CD4-positive, CD25-positive, alpha-beta regulatory T cell (primary cell): ENCODE results near the gene ARRB2. TPM values are rescaled to one million over a fixed set of nuclear protein-coding genes. Genes with fewer than 3 reads are reported as not detected.
A peak's percentile ranks its signal among the peaks of the same experiment; 100 is the strongest.

Experiments
- ATAC-seq, 2 donors: fragments of 150-1000 bp; cut with Tn5 transposase; one replicate each; pipeline ENCODE4 v1.10.0; 2021; ENCODE audit warnings: low read depth in 2 of 2, moderate number of reproducible peaks in 2 of 2, moderate library complexity in 1 of 2
- DNase-seq, 3 donors: peaks; one replicate each; pipeline versions ENCODE4 v3.0.0 to v3.0.0-alpha.2; 2012 to 2022; ENCODE audit warnings: mixed read lengths in 1 of 3
- H3K27ac ChIP-seq: one replicate; pipeline ENCODE4 v1.7.0; 2013; ENCODE audit warnings: mild to moderate bottlenecking, low read length; ENCODE audit not compliant: insufficient read depth, poor library complexity, severe bottlenecking
- H3K27me3 ChIP-seq: one replicate; pipeline ENCODE4 v1.7.0; 2013; ENCODE audit warnings: low read length; ENCODE audit not compliant: control insufficient read depth, insufficient read depth
- H3K36me3 ChIP-seq: one replicate; pipeline ENCODE4 v1.7.0; 2013; ENCODE audit warnings: mild to moderate bottlenecking, low read length, moderate library complexity; ENCODE audit not compliant: control insufficient read depth, insufficient read depth
- H3K4me1 ChIP-seq: 2 replicates; pipeline ENCODE4 v1.7.0; 2013; ENCODE audit warnings: mild to moderate bottlenecking, low read length; ENCODE audit not compliant: insufficient read depth, control insufficient read depth, poor library complexity, severe bottlenecking
- H3K4me3 ChIP-seq: one replicate; pipeline ENCODE4 v1.7.0; 2013; ENCODE audit warnings: low read depth, mild to moderate bottlenecking, low read length, moderate library complexity
- H3K9me3 ChIP-seq, 2 experiments: 1 replicate in 1 of 2; 2 replicates in 1 of 2; pipeline ENCODE4 v1.7.0; 2013; ENCODE audit warnings: low read length in 2 of 2, mild to moderate bottlenecking in 1 of 2, moderate library complexity in 1 of 2; ENCODE audit not compliant: control insufficient read depth in 2 of 2
- H3K27ac Mint-ChIP-seq, 3 donors: one replicate each; pipeline ENCODE4 v1.8.0; 2020 to 2022; ENCODE audit warnings: mild to moderate bottlenecking in 3 of 3, mixed read lengths in 3 of 3, moderate library complexity in 2 of 3
- H3K27me3 Mint-ChIP-seq: one replicate; pipeline ENCODE4 v1.8.0; 2022; ENCODE audit warnings: mild to moderate bottlenecking, mixed read lengths
- H3K36me3 Mint-ChIP-seq: one replicate; pipeline ENCODE4 v1.8.0; 2020; ENCODE audit warnings: mixed read lengths
- H3K4me1 Mint-ChIP-seq, 4 donors: one replicate each; pipeline ENCODE4 v1.8.0; 2020 to 2022; ENCODE audit warnings: mixed read lengths in 4 of 4, mild to moderate bottlenecking in 1 of 4
- H3K4me3 Mint-ChIP-seq, 4 donors: one replicate each; pipeline ENCODE4 v1.8.0; 2020 to 2022; ENCODE audit warnings: mild to moderate bottlenecking in 4 of 4, mixed read lengths in 4 of 4, moderate library complexity in 3 of 4
- H3K9me3 Mint-ChIP-seq, 7 donors: one replicate each; pipeline ENCODE4 v1.8.0; 2020 to 2022; ENCODE audit warnings: mixed read lengths in 7 of 7, mild to moderate bottlenecking in 3 of 7, moderate library complexity in 2 of 7
- polyA plus RNA-seq, 4 donors: library from polyadenylated mRNA; unstranded; fragments of 300-500 nt; fragmentation: Illumina TruSeq; gene quantifications; one replicate each; pipeline ENCODE4 v1.2.3, GENCODE V29; 2021
- total RNA-seq: library from RNA; stranded (reverse); gene quantifications from one replicate; pipeline ENCODE4 v1.2.3, GENCODE V29; 2022

The ARRB2 gene
- 197 TPM for total RNA-seq
- polyA plus RNA-seq, result 10 to 100 TPM; 22.4 to 37.5 (median 28.9) TPM

DNA sequence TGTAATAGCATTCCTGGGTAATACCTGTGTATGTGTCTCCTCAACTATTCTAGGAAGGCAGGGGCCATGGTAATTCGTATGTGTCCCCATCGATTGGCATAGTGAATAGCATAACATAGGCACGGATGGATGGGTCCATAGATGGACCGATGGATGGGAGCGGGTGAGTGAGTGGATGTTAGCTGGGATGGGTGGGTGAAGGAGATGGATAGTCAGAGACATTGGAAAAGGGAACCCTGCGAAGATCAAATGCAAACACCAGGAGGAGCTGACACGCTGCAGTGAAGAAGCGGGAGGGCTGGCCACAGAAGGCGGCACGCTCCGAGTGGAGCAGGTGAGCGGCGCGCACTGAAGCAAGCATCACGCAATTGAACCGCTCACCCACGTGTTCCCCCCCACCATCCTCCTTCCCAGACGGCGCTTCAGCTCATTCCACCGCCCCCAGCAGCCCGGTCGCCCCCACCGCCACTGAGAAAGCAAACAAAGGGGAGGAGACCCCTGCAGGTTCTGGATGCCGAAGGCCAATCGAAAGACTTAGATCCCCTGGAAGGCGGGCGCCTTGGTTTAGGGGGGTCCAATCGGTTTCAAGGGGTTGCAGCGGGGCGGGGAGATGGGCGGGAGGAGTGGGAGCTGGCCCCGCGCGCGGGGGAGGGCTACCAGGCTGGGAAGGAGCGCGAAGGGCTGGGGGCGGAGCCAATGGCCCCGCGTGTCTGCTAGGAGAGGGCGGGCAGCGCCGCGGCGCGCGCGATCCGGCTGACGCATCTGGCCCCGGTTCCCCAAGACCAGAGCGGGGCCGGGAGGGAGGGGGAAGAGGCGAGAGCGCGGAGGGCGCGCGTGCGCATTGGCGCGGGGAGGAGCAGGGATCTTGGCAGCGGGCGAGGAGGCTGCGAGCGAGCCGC, at the start of gene ARRB2:
Gene ARRB2, plus strand, starts transcription at position 839 of the 899 bp plus-strand sequence. CDS start 90 bp downstream, outside the sequence.
- Mint-ChIP-seq H3K27me3 (peaks cover 7% of the 10 kb centered on the region), H3K9me3 (peaks cover 0 to 1% (median 0%) of the 10 kb centered on the region in 7 donors), H3K27ac (peak within 1 kb of the TSS; percentile 95 to 96 (median 96)), H3K4me1 (peaks cover 15 to 56% (median 37%) of the 10 kb centered on the region in 4 donors), H3K36me3 (peaks cover 3% of the 10 kb centered on the region), H3K4me3 (peak within 1 kb of the TSS; percentile 77 to 97 (median 92))
- peak; percentile 97 to 100 (median 99) for DNase-seq
- Histone ChIP-seq H3K9me3 (no peaks in the 10 kb centered on the region), H3K4me3 (peak within 1 kb of the TSS; percentile 73), H3K27me3 (no peaks in the 10 kb centered on the region), H3K27ac (peak within 1 kb of the TSS; percentile 88), H3K4me1 (peaks cover 43% of the 10 kb centered on the region), H3K36me3 (no peaks in the 10 kb centered on the region)
- peak; percentile 84 to 90 for ATAC-seq

DNA sequence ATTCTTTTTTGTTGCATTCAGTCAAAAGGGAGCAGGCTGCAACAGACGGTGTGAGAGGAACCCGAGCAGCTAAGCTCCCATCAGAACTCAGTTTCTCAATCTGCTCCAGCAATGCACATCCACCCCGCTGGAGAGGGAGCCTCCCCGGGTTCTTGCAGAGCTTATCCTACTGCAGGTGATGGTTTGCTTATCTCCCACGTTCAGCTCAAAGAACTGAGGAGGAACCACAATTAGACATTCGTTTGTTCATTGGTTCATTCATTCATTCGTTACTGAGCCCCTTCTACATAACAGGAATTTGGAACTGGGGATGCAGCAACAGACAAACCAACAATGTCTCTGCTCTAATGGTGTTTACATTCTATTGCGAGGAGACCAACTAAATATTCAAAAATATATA, 46.7 kb upstream of the ARRB2 start:
- Mint-ChIP-seq H3K9me3 (no peaks in the 10 kb centered on the region), H3K36me3 (no peaks in the 10 kb centered on the region), H3K4me3 (no peak overlapping the region), H3K4me1 (no peaks in the 10 kb centered on the region), H3K27me3 (peaks cover 17% of the 10 kb centered on the region), H3K27ac (no peak overlapping the region)
- H3K27me3 ChIP-seq, result no peaks in the 10 kb centered on the region
- no peaks in the 10 kb centered on the region for H3K9me3 ChIP-seq
- H3K36me3 ChIP-seq, result no peaks in the 10 kb centered on the region
- H3K4me3 ChIP-seq, result no peak overlapping the region
- H3K4me1 ChIP-seq, result no peaks in the 10 kb centered on the region
- no peak for DNase-seq
- no peak overlapping the region for H3K27ac ChIP-seq
- ATAC-seq, result no peak

DNA sequence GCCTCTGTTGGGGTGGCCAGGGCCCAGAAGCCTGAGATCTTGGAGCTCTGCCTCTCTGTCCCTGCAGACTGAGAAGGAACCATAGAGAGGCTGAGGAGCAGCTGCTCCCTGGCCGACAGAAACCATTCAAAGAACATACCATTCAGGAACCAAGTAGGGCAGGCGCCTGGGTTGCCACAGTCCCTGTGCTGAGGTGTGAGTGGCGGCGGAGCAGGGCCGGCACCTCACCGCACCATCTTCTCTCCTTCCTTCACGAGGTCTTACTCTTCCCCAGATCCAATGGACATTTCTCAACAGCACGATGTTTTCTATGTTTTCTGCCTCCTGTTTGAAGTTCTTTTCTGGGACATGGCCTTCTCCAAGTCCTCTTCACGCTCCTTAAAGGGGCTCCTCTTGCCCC, 46.2 kb upstream of the ARRB2 start:
- H3K27ac ChIP-seq, result no peak overlapping the region

DNA sequence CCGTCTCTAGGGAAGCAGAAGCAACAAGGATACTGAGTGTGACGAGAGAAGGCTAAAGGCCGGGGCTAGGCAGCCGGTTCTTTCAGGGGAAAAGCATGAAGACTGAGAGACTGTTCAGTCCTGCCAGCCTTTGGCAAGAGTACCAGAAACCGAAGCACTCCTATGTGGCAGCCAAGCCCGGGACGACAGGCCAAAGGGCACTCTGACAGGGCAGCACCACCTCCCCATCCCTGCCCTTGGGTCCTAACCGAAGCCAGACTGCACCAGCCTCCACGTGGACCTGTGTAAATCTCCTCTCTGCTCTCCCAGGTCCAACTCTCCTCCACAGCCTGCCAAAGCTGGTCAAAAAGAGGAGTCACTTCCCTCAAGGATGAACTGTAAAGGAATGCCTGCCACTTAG, 45.4 kb upstream of the ARRB2 start:
- Mint-ChIP-seq H3K27me3 (peaks cover 11% of the 10 kb centered on the region), H3K36me3 (peaks cover 3% of the 10 kb centered on the region), H3K4me1 (no peaks in the 10 kb centered on the region), H3K27ac (no peak overlapping the region), H3K9me3 (no peaks in the 10 kb centered on the region), H3K4me3 (no peak overlapping the region)
- no peaks in the 10 kb centered on the region for H3K4me1 ChIP-seq
- no peak overlapping the region for H3K27ac ChIP-seq
- H3K4me3 ChIP-seq, result no peak overlapping the region
- DNase-seq (no peak), ATAC-seq (no peak)
- H3K27me3 ChIP-seq, result no peaks in the 10 kb centered on the region
- H3K36me3 ChIP-seq, result no peaks in the 10 kb centered on the region
- no peaks in the 10 kb centered on the region for H3K9me3 ChIP-seq

More for the DNA sequence above, 46.2 kb upstream of the ARRB2 start:
- Mint-ChIP-seq H3K4me1 (no peaks in the 10 kb centered on the region), H3K27me3 (peaks cover 15% of the 10 kb centered on the region), H3K36me3 (no peaks in the 10 kb centered on the region), H3K4me3 (no peak overlapping the region), H3K9me3 (no peaks in the 10 kb centered on the region), H3K27ac (peak overlapping the region in 1 of 3 donors; percentile 64)
- H3K4me3 ChIP-seq, result no peak overlapping the region
- H3K36me3 ChIP-seq, result no peaks in the 10 kb centered on the region
- DNase-seq (no peak), ATAC-seq (no peak)
- no peaks in the 10 kb centered on the region for H3K4me1 ChIP-seq
- no peaks in the 10 kb centered on the region for H3K9me3 ChIP-seq
- no peaks in the 10 kb centered on the region for H3K27me3 ChIP-seq

DNA sequence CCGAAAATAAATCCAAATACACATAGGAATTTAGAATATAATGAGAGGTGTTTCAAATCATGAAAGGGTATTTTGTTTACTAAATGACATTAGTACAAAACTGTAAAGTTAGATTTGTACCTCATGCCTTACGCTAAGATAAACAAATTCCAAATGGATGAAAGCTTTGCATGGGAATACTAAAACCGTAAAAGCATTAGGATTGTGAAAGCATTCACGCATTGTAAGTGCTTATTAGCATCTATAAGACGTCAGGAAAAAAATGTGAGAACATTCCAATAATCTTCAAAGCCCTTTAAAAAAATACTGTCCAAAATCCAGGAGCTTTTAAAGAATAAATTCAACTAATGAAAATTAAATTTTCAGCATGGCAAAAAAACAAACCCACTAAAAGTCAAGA, 44.1 kb upstream of the ARRB2 start:
- H3K4me3 Mint-ChIP-seq, result no peak overlapping the region
- DNase-seq (no peak), ATAC-seq (no peak)
- no peaks in the 10 kb centered on the region for H3K27me3 ChIP-seq
- no peak overlapping the region for H3K27ac Mint-ChIP-seq
- H3K27ac ChIP-seq, result no peak overlapping the region
- H3K9me3 Mint-ChIP-seq, result no peaks in the 10 kb centered on the region
- H3K9me3 ChIP-seq, result no peaks in the 10 kb centered on the region
- H3K4me1 ChIP-seq, result no peaks in the 10 kb centered on the region
- H3K4me3 ChIP-seq, result no peak overlapping the region
- peaks cover 8% of the 10 kb centered on the region for H3K36me3 ChIP-seq
- H3K4me1 Mint-ChIP-seq, result no peaks in the 10 kb centered on the region
- H3K36me3 Mint-ChIP-seq, result peaks cover 12% of the 10 kb centered on the region
- H3K27me3 Mint-ChIP-seq, result peaks cover 11% of the 10 kb centered on the region

DNA sequence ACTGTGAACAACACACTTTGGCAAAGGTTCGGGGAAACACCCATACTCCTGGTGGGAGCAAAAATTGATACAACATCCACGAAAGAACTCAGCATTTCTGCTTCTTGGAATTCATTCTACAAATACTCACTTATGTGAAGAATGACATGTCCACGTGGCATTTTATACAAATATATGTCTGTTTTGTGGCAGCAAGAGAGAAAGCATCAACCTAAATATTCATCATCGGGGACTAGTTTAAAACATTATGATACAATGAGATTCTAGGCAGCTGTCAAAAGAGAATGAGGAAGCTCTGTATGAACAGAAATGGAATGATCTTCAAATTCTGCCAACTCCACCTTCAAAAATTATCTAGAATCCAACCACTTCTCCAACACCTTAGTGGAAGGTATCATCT, 43.3 kb upstream of the ARRB2 start:
- Mint-ChIP-seq H3K27ac (no peak overlapping the region), H3K4me3 (no peak overlapping the region), H3K27me3 (peaks cover 10% of the 10 kb centered on the region), H3K36me3 (peaks cover 17% of the 10 kb centered on the region), H3K4me1 (no peaks in the 10 kb centered on the region), H3K9me3 (no peaks in the 10 kb centered on the region)
- Histone ChIP-seq H3K27me3 (no peaks in the 10 kb centered on the region), H3K9me3 (no peaks in the 10 kb centered on the region), H3K36me3 (peaks cover 16% of the 10 kb centered on the region), H3K4me3 (no peak overlapping the region), H3K27ac (no peak overlapping the region), H3K4me1 (no peaks in the 10 kb centered on the region)
- no peak for DNase-seq
- no peak for ATAC-seq

DNA sequence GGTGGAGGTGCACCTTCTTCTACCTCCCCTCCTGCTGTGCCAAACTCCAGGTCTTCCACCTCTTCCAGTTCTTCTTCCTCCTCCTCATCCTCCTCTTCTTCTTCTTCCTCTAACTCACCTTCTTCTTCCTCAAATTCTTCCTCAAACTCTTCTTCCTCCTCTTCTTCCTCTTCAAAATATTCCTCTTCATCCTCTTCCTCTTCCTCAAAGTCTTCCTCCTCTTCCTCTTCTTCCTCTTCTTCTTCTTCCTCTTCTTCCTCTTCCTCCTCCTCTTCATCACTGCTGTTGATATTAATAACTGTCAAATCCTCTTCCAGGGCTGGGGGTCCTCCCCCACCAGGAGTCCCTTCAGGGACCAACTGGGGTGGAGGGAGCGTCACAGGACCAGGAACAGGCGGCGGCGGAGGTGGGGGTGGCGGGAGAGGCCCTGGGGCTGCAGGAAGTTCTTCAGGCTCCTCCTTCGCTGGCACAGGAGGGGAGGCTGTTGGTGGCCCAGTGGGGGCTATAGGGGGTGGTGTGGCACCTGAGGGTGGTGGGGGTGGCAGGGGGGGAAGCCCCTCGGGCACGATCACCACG, 38.3 kb upstream of the ARRB2 start:
- Mint-ChIP-seq H3K36me3 (peaks cover 35% of the 10 kb centered on the region), H3K9me3 (no peaks in the 10 kb centered on the region), H3K27me3 (no peaks in the 10 kb centered on the region), H3K4me1 (peaks cover 0 to 2% (median 0%) of the 10 kb centered on the region in 4 donors), H3K27ac (no peak overlapping the region), H3K4me3 (no peak overlapping the region)
- Histone ChIP-seq H3K9me3 (no peaks in the 10 kb centered on the region), H3K27me3 (no peaks in the 10 kb centered on the region), H3K36me3 (peaks cover 63% of the 10 kb centered on the region), H3K4me1 (no peaks in the 10 kb centered on the region), H3K4me3 (no peak overlapping the region), H3K27ac (no peak overlapping the region)
- no peak for ATAC-seq
- no peak for DNase-seq
